T-helper 1 cell treated with Interleukin-12 subunit alpha and Interleukin-12 subunit beta and Interleukin-4 antibody, amounts not matched to agents 30 μg/mL and 1 μg/mL, for 36 hours (primary cell): ENCODE data around the gene MICAL2.
A peak's percentile ranks its signal among the peaks of the same experiment; 100 is the strongest.

ENCODE experiments used
- H3K27ac Mint-ChIP-seq: one replicate; pipeline ENCODE4 v1.8.0; 2021; ENCODE audit warnings: mild to moderate bottlenecking, mixed read lengths
- H3K27me3 Mint-ChIP-seq: one replicate; pipeline ENCODE4 v1.8.0; 2021; ENCODE audit warnings: low read depth, mixed read lengths
- H3K36me3 Mint-ChIP-seq: one replicate; pipeline ENCODE4 v1.8.0; 2021; ENCODE audit warnings: low read depth, mixed read lengths
- H3K4me1 Mint-ChIP-seq: one replicate; pipeline ENCODE4 v1.8.0; 2021; ENCODE audit warnings: low read depth, mixed read lengths
- H3K4me3 Mint-ChIP-seq: one replicate; pipeline ENCODE4 v1.8.0; 2021; ENCODE audit warnings: mild to moderate bottlenecking, moderate library complexity, mixed read lengths
- H3K9me3 Mint-ChIP-seq: one replicate; pipeline ENCODE4 v1.8.0; 2021; ENCODE audit warnings: mixed read lengths

Gene MICAL2

DNA sequence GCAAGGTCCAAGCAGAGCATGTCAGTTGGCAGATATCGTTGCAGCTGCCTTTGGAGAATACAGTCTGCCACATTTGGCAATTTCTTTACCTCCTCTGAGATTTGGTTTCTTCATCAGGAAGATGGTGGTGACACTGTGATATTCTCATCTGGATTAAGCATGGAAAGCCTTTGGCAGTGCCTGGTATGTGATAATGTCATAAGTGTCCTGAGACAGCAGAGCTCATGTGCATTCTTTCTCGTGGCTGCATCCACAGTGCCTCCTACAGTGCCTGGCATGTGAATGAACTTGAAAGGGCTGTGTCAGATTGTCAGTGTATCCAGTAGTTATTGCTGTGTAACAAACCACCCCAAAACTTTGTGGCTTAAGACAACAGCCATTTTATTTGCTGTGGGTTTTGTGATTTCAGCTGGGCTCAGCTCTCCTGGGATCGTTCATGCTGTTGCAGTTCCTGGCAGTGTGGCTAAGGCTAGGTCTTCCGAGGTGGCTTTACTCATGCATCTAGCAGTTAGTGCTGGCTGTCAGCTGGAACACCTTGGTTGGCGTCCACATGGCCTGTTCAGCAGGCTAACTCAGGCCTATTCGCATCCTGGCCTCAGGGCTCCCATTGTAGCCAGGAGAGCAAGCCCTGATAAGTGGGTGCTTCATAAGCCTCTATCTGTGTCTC lies 35.7 kb upstream of the MICAL2 start:
- Mint-ChIP-seq H3K9me3 (no peaks in the 10 kb centered on the region), H3K36me3 (no peaks in the 10 kb centered on the region), H3K27me3 (peaks cover 10% of the 10 kb centered on the region), H3K27ac (no peak overlapping the region), H3K4me1 (peaks cover 4% of the 10 kb centered on the region), H3K4me3 (no peak overlapping the region)

DNA sequence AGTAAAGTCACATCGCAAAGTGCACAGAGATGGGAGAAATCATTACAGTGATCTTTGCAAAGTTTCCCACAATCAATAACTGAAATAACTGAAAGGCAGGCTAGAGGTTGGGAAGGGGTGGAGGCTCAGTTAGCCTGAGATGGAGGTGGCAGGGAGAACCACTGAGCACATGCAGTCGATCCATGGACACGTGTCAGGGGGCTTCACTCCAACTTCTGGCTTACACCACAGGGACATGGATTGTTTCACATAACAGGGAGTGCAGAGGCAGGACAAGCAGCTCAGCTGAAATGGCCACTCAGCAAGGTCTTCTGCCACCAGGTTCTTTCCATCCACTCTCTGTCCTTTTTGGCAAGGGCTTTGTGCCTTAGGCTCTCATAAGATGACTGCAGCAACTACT lies 35.1 kb upstream of the MICAL2 start:
- no peaks in the 10 kb centered on the region for H3K36me3 Mint-ChIP-seq
- peaks cover 4% of the 10 kb centered on the region for H3K4me1 Mint-ChIP-seq
- no peak overlapping the region for H3K27ac Mint-ChIP-seq
- no peaks in the 10 kb centered on the region for H3K9me3 Mint-ChIP-seq
- no peak overlapping the region for H3K4me3 Mint-ChIP-seq
- peaks cover 10% of the 10 kb centered on the region for H3K27me3 Mint-ChIP-seq

GRCh38 chr11:12075822-12076821 lies 34.3 kb upstream of the MICAL2 start:
- Mint-ChIP-seq H3K9me3 (no peaks in the 10 kb centered on the region), H3K4me1 (peaks cover 4% of the 10 kb centered on the region), H3K27ac (no peak overlapping the region), H3K4me3 (no peak overlapping the region), H3K36me3 (no peaks in the 10 kb centered on the region), H3K27me3 (peaks cover 10% of the 10 kb centered on the region)

DNA sequence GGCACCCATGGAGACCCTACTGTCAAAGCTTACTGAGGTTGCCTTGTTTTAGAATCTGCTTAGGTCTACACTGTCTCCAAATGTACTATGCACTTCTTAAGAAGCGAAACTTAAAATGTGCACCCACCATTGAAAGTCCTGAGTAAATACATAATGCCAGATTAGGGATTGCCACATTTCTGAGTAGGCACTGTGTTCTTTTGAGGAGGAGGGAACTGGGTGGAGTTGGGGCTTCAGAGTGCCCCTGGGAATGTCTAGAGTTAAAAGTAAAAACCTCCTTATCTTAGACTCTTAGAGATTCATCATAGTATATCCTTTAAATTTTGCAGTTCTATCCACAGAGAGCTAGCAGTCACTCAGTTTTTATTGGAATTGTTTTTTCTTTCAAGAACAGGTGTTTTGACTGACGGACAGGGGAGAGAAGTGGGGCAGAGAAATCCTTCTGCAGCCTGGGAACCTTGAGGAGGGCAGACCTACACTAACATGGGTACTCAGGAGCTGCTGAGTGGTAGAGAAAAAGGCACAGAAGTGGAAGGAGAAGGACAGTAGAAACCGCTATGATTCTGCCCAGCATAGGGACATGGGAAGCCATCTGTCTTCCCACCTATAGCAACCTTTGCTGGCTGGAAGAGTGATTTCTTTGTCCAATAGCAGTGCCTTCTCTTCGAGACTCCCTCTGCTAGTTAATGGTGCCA lies 33.4 kb upstream of the MICAL2 start:
- Mint-ChIP-seq H3K9me3 (no peaks in the 10 kb centered on the region), H3K4me3 (no peak overlapping the region), H3K27ac (no peak overlapping the region), H3K27me3 (peaks cover 10% of the 10 kb centered on the region), H3K4me1 (no peaks in the 10 kb centered on the region), H3K36me3 (no peaks in the 10 kb centered on the region)

DNA sequence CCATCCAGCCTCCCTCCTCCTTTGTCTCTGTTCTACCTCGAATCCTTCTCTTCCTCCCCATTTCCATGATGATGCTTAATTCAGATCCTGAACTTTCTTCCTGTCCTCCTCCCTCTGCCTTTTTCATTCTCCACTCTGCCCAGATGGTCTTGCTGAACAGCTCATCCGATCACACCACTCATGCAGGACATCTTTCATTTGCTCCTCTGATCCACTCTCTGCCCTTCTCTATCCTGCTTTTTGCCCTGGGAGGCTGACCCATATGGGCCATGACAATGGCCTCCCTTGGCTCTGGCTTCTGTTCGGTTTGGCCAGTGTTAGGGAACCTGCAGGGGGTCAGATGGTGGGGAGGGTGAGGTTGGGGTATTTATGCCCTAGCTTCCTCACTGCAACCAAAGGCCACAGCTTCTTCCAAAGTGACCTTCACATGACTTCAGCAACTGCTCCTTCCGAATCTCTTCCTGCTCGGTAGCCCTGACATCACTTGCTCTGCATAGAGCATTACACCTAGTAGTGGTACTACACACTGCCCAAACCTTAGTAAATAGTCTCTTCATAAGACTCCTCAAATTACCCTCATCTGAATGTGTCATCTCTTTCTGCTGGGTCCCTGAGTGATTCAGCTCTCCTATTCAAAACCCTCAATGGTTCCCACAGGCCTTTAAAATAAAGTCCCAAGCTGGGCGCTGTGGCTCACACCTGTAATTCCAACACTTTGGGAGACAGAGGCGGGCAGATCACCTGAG lies 32.7 kb upstream of the MICAL2 start:
- Mint-ChIP-seq H3K9me3 (no peaks in the 10 kb centered on the region), H3K36me3 (no peaks in the 10 kb centered on the region), H3K27ac (no peak overlapping the region), H3K4me1 (no peaks in the 10 kb centered on the region), H3K4me3 (no peak overlapping the region), H3K27me3 (peaks cover 10% of the 10 kb centered on the region)

- Mint-ChIP-seq H3K4me1 (peaks cover 7% of the 10 kb centered on the region), H3K9me3 (no peaks in the 10 kb centered on the region), H3K27me3 (peaks cover 10% of the 10 kb centered on the region)
Observed at GRCh38 chr11:12079726-12080556, 30.4 kb upstream of the MICAL2 start.

DNA sequence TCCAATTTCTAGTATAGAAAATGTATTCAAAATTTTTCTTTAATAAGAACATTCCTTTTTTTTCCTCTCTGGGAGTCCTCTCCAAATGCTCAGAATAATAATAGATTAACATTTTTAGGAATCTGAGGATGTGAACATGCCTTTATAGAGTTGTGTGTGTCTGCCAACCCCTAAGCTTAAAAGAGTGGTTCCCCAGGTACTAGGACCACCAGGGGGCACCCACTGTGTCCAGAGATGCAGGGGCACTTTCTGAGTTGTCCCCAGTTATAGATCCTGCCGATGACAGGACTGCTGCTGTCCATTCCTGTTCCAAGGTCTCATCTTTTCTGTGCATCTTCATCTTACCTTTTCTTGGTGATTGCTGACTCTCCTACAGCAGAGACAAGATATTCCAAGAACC lies 27.0 kb upstream of the MICAL2 start:
- H3K36me3 Mint-ChIP-seq: peaks cover 3% of the 10 kb centered on the region
- no peaks in the 10 kb centered on the region for H3K9me3 Mint-ChIP-seq
- no peak overlapping the region for H3K4me3 Mint-ChIP-seq
- peaks cover 3% of the 10 kb centered on the region for H3K27me3 Mint-ChIP-seq
- peaks cover 40% of the 10 kb centered on the region for H3K4me1 Mint-ChIP-seq
- no peak overlapping the region for H3K27ac Mint-ChIP-seq

More at GRCh38 chr11:12079726-12080556, 30.4 kb upstream of the MICAL2 start:
- Mint-ChIP-seq H3K27ac (no peak overlapping the region), H3K36me3 (peaks cover 3% of the 10 kb centered on the region), H3K4me3 (no peak overlapping the region)

- no peaks in the 10 kb centered on the region for H3K27me3 Mint-ChIP-seq
- peaks cover 48% of the 10 kb centered on the region for H3K4me1 Mint-ChIP-seq
- H3K27ac Mint-ChIP-seq: no peak overlapping the region
- H3K4me3 Mint-ChIP-seq: no peak overlapping the region
- no peaks in the 10 kb centered on the region for H3K9me3 Mint-ChIP-seq
- H3K36me3 Mint-ChIP-seq: peaks cover 3% of the 10 kb centered on the region
Observed at GRCh38 chr11:12084256-12084655, 26.1 kb upstream of the MICAL2 start.

GRCh38 chr11:12085371-12086251 lies 24.8 kb upstream of the MICAL2 start:
- Mint-ChIP-seq H3K27ac (peak overlapping the region; percentile 89), H3K4me3 (no peak overlapping the region), H3K36me3 (peaks cover 3% of the 10 kb centered on the region), H3K9me3 (no peaks in the 10 kb centered on the region), H3K27me3 (no peaks in the 10 kb centered on the region), H3K4me1 (peaks cover 59% of the 10 kb centered on the region)

DNA sequence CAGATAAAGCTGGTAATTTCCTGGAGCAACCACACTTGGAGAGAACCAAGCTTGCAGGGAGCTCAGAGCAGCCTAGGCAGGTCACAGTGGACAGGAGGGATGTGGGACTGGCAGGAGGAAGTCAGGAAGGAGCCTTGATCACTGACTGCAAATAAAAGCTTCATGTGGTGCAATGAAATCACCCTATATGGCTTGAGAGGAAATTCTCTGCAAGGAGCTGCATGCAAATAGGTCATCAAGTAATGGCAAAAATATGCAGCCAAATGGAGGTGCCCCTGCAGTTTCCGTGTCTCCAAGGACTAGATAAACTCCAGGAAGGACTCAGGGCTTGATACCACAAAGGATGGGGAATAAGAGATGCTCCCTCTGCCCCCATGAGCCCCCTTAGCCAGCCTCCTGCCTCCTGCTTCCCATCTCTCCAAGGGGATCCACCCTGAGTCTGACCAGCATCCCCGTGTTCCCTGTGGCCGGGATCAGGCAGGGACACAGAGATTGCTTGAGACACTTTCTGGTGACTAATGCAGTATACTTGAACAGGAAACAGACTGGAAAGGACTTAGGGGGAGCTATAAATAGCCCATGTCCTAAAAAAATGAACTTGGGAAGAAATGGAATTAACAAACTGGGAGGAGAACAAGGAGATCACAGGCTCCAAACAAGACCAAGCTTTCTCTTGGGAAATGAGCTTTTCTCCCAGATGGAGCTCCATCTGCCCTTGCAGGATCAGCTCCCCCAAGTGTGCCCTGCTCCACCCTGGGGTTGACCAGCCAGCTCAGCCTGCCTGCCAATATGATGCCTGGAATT lies 23.9 kb upstream of the MICAL2 start:
- Mint-ChIP-seq H3K27ac (peak overlapping the region; percentile 89), H3K9me3 (no peaks in the 10 kb centered on the region), H3K4me3 (peak overlapping the region; percentile 64), H3K36me3 (peaks cover 3% of the 10 kb centered on the region), H3K27me3 (no peaks in the 10 kb centered on the region), H3K4me1 (peaks cover 64% of the 10 kb centered on the region)

- Mint-ChIP-seq H3K4me3 (peak overlapping the region; percentile 64), H3K4me1 (peaks cover 71% of the 10 kb centered on the region), H3K27ac (peak overlapping the region; percentile 89), H3K36me3 (peaks cover 6% of the 10 kb centered on the region), H3K9me3 (no peaks in the 10 kb centered on the region), H3K27me3 (no peaks in the 10 kb centered on the region)
Observed at GRCh38 chr11:12087075-12088004, 23.1 kb upstream of the MICAL2 start.
